HEK293 (cell line): ENCODE data around the gene AMER3.

ENCODE experiments used
- CTCF ChIA-PET: fragments of 350-600 bp; formaldehyde crosslinking; extraction: SDS; loops from one replicate; lab custom pipeline; 2021; ENCODE audit warnings: antibody characterized with exemption; lab: Yijun Ruan, JAX
- POLR2A ChIA-PET: fragments of 300-600 bp; formaldehyde crosslinking; extraction: SDS; loops from one replicate; lab custom pipeline; 2020; ENCODE audit warnings: antibody characterized with exemption, inconsistent platforms; lab: Yijun Ruan, JAX
- H3K27ac ChIP-seq: fragments of 200-500 bp; sonication (Bioruptor generic); 2 replicates; pipeline ENCODE4 v1.5.1; 2014; ENCODE audit warnings: low read depth, low read length, control low read depth, inconsistent platforms; ENCODE audit errors: extremely low read depth
- H3K36me3 ChIP-seq, 2 experiments: fragments of 200-500 bp in 1 of 2; sonication (Bioruptor generic) in 1 of 2; 1 replicate in 1 of 2; 2 replicates in 1 of 2; pipeline ENCODE4 v1.5.1; 2014 to 2017; ENCODE audit warnings: inconsistent platforms in 2 of 2, low read length in 2 of 2; ENCODE audit not compliant: control insufficient read depth in 2 of 2, insufficient read depth in 1 of 2
- H3K4me1 ChIP-seq: fragments of 200-500 bp; sonication (Bioruptor generic); 2 replicates; pipeline ENCODE4 v1.5.1; 2014; ENCODE audit warnings: mild to moderate bottlenecking, low read length, inconsistent platforms; ENCODE audit not compliant: control insufficient read depth, insufficient read depth
- H3K4me3 ChIP-seq: 2 replicates; pipeline ENCODE4 v1.5.1; 2011; ENCODE audit warnings: low read depth, mild to moderate bottlenecking, control low read depth, low read length, moderate library complexity
- H3K9me3 ChIP-seq: fragments of 200-500 bp; sonication (Bioruptor generic); 2 replicates; pipeline ENCODE4 v1.5.1; 2014; ENCODE audit warnings: low read depth, low read length, inconsistent platforms; ENCODE audit not compliant: control insufficient read depth, insufficient read depth
- ATF2 ChIP-seq: fragments of 450-650 bp; formaldehyde crosslinking; IDR thresholded peaks from 2 replicates; pipeline ENCODE4 v1.5.1; 2016; ENCODE audit warnings: missing biosample characterization, missing genetic modification characterization, low read depth
- BCL11B ChIP-seq: fragments of 450-650 bp; formaldehyde crosslinking; IDR thresholded peaks from 2 replicates; pipeline ENCODE4 v1.5.1; 2016; ENCODE audit warnings: low read depth, missing biosample characterization, missing genetic modification characterization
- INSM2 ChIP-seq: fragments of 450-650 bp; formaldehyde crosslinking; IDR thresholded peaks from 2 replicates; pipeline ENCODE4 v1.5.1; 2016; ENCODE audit warnings: missing biosample characterization, missing genetic modification characterization
- MYNN ChIP-seq: fragments of 450-650 bp; formaldehyde crosslinking; IDR thresholded peaks from 2 replicates; pipeline ENCODE4 v1.5.1; 2016; ENCODE audit warnings: missing biosample characterization, missing genetic modification characterization, borderline replicate concordance
- MZF1 ChIP-seq: fragments of 450-650 bp; formaldehyde crosslinking; IDR thresholded peaks from 2 replicates; pipeline ENCODE4 v1.5.1; 2017; ENCODE audit warnings: missing biosample characterization, missing genetic modification characterization, borderline replicate concordance
- PRDM4 ChIP-seq: fragments of 450-650 bp; formaldehyde crosslinking; IDR thresholded peaks from 2 replicates; pipeline ENCODE4 v1.5.1; 2017; ENCODE audit warnings: missing biosample characterization, missing genetic modification characterization
- SALL2 ChIP-seq: fragments of 450-650 bp; formaldehyde crosslinking; IDR thresholded peaks from 2 replicates; pipeline ENCODE4 v1.5.0; 2017; ENCODE audit warnings: missing biosample characterization, mild to moderate bottlenecking, missing genetic modification characterization, borderline replicate concordance
- SETDB1 ChIP-seq: IDR thresholded peaks from one replicate; pipeline ENCODE4 v1.6.1; 2017; ENCODE audit warnings: mild to moderate bottlenecking, low read length, moderate library complexity, mixed read lengths; ENCODE audit not compliant: insufficient read length
- SP2 ChIP-seq: fragments of 450-650 bp; formaldehyde crosslinking; IDR thresholded peaks from 2 replicates; pipeline ENCODE4 v1.5.1; 2016; ENCODE audit warnings: missing biosample characterization, missing genetic modification characterization
- ZBTB17 ChIP-seq: fragments of 450-650 bp; formaldehyde crosslinking; IDR thresholded peaks from 2 replicates; pipeline ENCODE4 v1.5.1; 2016; ENCODE audit warnings: missing biosample characterization, missing genetic modification characterization
- ZBTB26 ChIP-seq: fragments of 450-650 bp; formaldehyde crosslinking; optimal IDR thresholded peaks from 2 replicates; pipeline ENCODE3; 2016; ENCODE audit warnings: missing biosample characterization, mild to moderate bottlenecking, missing genetic modification characterization
- ZIC2 ChIP-seq: fragments of 450-650 bp; formaldehyde crosslinking; IDR thresholded peaks from 2 replicates; pipeline ENCODE4 v1.5.1; 2016; ENCODE audit warnings: missing biosample characterization, missing genetic modification characterization
- ZNF148 ChIP-seq: fragments of 450-650 bp; formaldehyde crosslinking; IDR thresholded peaks from 2 replicates; pipeline ENCODE4 v1.5.0; 2017; ENCODE audit warnings: missing biosample characterization, missing genetic modification characterization, borderline replicate concordance
- ZNF211 ChIP-seq: fragments of 450-650 bp; formaldehyde crosslinking; IDR thresholded peaks from 2 replicates; pipeline ENCODE4 v1.5.1; 2016; ENCODE audit warnings: low read depth, missing biosample characterization, missing genetic modification characterization
- ZNF24 ChIP-seq: fragments of 450-650 bp; formaldehyde crosslinking; IDR thresholded peaks from 2 replicates; pipeline ENCODE4 v1.5.1; 2016; ENCODE audit warnings: missing biosample characterization, missing genetic modification characterization
- ZNF341 ChIP-seq: fragments of 450-650 bp; formaldehyde crosslinking; IDR thresholded peaks from 2 replicates; pipeline ENCODE4; 2016; ENCODE audit warnings: low read depth, missing biosample characterization, missing genetic modification characterization
- ZNF610 ChIP-seq: fragments of 450-650 bp; formaldehyde crosslinking; IDR thresholded peaks from 2 replicates; pipeline ENCODE4 v1.5.1; 2016; ENCODE audit warnings: missing biosample characterization, missing genetic modification characterization, borderline replicate concordance
- ZNF670 ChIP-seq: fragments of 450-650 bp; formaldehyde crosslinking; IDR thresholded peaks from 2 replicates; pipeline ENCODE4 v1.5.1; 2016; ENCODE audit warnings: missing biosample characterization, missing genetic modification characterization, low read depth
- ZNF701 ChIP-seq: fragments of 450-650 bp; formaldehyde crosslinking; IDR thresholded peaks from 2 replicates; pipeline ENCODE4 v1.5.1; 2016; ENCODE audit warnings: missing biosample characterization, missing genetic modification characterization
- ZNF785 ChIP-seq: fragments of 450-650 bp; formaldehyde crosslinking; IDR thresholded peaks from 2 replicates; pipeline ENCODE4 v1.5.1; 2016; ENCODE audit warnings: missing biosample characterization, missing genetic modification characterization
- ZSCAN30 ChIP-seq: fragments of 450-650 bp; IDR thresholded peaks from 2 replicates; pipeline ENCODE4 v1.5.1; 2018; ENCODE audit warnings: missing biosample characterization, mild to moderate bottlenecking, missing genetic modification characterization, moderate library complexity
- ZSCAN4 ChIP-seq: fragments of 450-650 bp; formaldehyde crosslinking; IDR thresholded peaks from 2 replicates; pipeline ENCODE4 v1.5.1; 2017; ENCODE audit warnings: missing biosample characterization, missing genetic modification characterization

AMER3 gene

GRCh38 chr2:130776550-130776949 lies 21.2 kb downstream of the AMER3 start (continued):
- no peak for TF ChIP-seq PRDM4 (tag by site-specific recombination)
- TF ChIP-seq ZBTB17, result no peak
- no peak for TF ChIP-seq ATF2 (tag by site-specific recombination)
- no peak for TF ChIP-seq ZNF701
- TF ChIP-seq, all 188 proteins: peak for 0

GRCh38 chr2:130778781-130779180 lies 23.4 kb downstream of the AMER3 start:
- no peaks in the 10 kb centered on the region for H3K9me3 ChIP-seq
- H3K27ac ChIP-seq, result no peak overlapping the region
- no peaks in the 10 kb centered on the region for H3K4me1 ChIP-seq
- no peaks in the 10 kb centered on the region for H3K36me3 ChIP-seq
- ChIA-PET POLR2A (no interaction called here), CTCF (no interaction called here)
- no peak overlapping the region for H3K4me3 ChIP-seq
- TF ChIP-seq ZSCAN30 (tag by site-specific recombination) (no peak), MZF1 (tag by site-specific recombination) (no peak), ZNF341 (tag by site-specific recombination) (no peak), ZBTB26 (tag by site-specific recombination) (no peak), ZNF785 (tag by site-specific recombination) (no peak), SETDB1 (no peak), BCL11B (no peak), SP2 (tag by site-specific recombination) (no peak), ZIC2 (no peak), ZNF24 (tag by site-specific recombination) (no peak), ZNF148 (tag by site-specific recombination) (no peak), ZNF211 (no peak), ZNF610 (tag by site-specific recombination) (no peak), SALL2 (tag by site-specific recombination) (no peak), ZSCAN4 (tag by site-specific recombination) (no peak), ZNF670 (tag by site-specific recombination) (no peak), INSM2 (no peak), MYNN (tag by site-specific recombination) (no peak)
